Fibroblast of the aortic adventitia (primary cell): ENCODE results near the gene CELF5. TPM values are rescaled to one million over a fixed set of nuclear protein-coding genes. Genes with fewer than 3 reads are reported as not detected.

Source experiments
- DNase-seq: peaks from one replicate; pipeline ENCODE4 v3.0.0-alpha.2; 2010; ENCODE audit warnings: low read depth
- H3K4me3 ChIP-seq: 2 replicates; pipeline ENCODE4 v1.5.1; 2011; ENCODE audit warnings: low read depth, mild to moderate bottlenecking, control low read depth, low read length, moderate library complexity
- total RNA-seq: library from RNA; depleted of rRNA; stranded (reverse); fragments of >200 nt; gene quantifications from 2 replicates; pipeline ENCODE4 v1.2.3, GENCODE V29; 2012; ENCODE audit warnings: low replicate concordance
- TF ChIP-seq, protein P1 (sequence below): IDR thresholded peaks from 2 replicates; pipeline ENCODE4 v1.5.1; 2011; ENCODE audit warnings: mild to moderate bottlenecking, low read length, control low read depth, inconsistent platforms; ENCODE audit not compliant: insufficient read depth

CELF5 gene
- total RNA-seq, 1 donor = not detected

DNA sequence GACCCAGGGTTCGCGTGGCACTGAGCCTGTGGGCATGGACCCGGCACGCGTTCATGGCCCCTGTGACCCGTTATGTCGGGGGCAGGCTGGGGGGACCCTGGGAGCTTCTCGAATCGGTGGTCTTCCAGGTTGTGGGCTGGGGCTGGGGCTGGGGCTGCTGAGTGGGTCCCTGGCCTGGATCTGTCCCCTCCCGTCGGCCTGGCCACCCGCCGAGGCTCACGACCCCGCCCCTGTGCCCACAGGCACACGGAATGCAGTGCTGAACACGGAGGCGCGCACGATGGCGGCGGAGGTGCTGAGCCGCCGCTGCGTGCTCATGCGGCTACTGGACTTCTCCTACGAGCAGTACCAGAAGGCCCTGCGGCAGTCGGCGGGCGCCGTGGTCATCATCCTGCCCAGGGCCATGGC is 32.2 kb upstream of the CELF5 start:
- TF ChIP-seq, protein P1, sequence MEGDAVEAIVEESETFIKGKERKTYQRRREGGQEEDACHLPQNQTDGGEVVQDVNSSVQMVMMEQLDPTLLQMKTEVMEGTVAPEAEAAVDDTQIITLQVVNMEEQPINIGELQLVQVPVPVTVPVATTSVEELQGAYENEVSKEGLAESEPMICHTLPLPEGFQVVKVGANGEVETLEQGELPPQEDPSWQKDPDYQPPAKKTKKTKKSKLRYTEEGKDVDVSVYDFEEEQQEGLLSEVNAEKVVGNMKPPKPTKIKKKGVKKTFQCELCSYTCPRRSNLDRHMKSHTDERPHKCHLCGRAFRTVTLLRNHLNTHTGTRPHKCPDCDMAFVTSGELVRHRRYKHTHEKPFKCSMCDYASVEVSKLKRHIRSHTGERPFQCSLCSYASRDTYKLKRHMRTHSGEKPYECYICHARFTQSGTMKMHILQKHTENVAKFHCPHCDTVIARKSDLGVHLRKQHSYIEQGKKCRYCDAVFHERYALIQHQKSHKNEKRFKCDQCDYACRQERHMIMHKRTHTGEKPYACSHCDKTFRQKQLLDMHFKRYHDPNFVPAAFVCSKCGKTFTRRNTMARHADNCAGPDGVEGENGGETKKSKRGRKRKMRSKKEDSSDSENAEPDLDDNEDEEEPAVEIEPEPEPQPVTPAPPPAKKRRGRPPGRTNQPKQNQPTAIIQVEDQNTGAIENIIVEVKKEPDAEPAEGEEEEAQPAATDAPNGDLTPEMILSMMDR = no peak
- no peak for DNase-seq
- H3K4me3 ChIP-seq = no peak overlapping the region

DNA sequence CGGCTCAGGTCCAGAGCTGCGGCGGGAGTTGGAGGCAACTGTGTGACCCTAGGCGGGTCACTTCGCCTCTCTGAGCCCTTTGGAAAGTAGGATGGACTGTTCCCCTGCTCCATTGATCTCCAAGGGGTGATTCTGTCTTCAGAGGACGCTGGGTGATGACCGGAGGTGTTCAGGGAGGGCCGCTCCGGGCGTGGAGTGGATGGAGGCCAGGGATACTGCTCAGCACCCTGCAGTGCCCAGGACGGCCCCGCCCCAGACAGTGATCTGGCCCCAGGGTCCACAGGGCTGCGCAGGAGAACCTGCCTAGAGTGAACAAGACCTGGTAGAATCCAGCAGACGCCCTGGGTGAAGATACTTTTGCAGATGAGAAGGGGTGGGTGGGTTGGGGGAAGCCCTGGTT is 31.8 kb upstream of the CELF5 start:
- TF ChIP-seq, protein P1 = no peak
- H3K4me3 ChIP-seq = no peak overlapping the region
- DNase-seq = no peak

DNA sequence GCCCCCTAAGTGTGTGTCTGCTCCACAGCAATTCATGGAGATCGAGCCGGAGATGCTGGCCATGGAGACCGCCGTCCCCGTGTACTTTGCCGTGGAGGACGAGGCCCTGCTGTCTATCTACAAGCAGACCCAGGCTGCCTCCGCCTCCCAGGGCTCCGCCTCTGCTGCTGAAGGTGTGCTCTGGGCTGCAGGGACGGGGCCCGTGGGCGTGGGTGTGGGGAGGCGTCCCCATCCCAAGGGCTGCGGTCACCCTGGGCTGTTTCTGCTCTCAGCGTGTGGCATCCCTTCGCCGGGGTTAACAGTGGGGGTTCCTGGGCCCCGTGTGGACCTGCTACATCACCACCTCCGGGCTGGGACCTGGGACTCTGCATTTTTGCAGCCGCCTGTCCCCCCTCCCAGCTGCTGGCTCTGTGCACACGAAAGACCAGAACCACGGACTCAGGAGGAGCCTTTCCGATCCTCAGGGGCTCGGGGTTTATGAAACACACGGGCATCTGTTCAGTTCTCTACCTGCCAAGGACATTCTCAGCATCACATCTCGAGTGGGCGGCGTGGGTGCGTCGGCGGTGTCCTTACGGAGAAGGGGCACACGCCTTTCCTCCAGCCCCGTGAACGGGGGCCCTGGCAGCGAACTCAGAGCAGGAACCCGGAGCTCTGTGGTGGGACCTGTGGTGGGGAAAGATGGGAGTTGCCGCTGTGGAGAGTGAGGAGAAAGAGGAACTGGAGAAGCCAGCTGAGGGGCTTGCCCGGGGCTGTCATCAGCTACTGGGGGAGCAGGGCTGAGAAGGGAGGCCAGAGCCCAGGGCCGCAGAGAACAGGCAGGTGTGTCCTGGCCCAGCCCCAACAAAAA is 31.0 kb upstream of the CELF5 start:
- no peak for DNase-seq
- TF ChIP-seq, protein P1 = no peak

DNA sequence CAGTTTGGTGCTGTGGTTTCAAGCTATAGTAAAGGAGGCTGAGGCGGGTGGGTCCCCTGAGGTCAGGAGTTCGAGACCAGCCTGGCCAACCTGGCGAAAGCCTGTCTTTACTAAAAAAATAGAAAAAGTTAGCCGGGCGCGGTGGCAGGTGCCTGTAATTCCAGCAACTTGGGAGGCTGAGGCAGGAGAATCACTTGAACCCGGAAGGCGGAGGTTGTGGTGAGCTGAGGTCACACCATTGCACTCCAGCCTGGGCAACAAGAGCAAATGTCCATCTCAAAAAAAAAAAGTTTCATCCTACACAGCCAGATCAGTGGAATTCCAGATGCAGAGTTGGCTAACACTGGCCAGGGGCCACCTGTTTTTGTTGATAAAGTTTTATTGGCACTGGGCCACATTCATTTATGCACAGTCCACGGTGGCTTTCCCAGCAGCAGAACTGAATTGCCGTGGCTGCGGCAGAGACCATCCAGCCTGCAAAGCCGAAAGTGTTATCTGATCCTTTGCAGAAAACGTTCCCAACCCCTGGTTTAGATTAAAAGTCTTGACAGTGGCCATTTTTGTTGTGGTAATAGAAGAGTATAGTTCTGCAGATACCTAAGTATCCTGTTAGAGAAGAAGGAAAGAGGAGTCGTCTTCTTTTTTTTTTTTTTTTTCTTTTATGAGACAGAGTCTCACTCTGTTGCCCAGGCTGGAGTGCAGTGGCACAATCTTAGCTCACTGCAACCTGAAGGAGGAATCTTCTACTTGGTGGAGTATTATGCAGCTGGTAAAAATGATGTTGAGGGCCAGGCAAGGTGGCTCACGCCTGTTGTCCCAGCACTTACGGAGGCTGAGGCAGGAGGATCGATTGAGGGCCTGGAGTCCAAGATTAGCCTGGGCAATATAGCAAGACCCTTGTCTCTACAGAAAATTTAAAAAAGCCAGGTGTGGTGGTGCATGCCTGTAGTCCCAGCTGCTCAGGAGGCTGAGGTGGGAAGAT is 30.1 kb upstream of the CELF5 start:
- TF ChIP-seq, protein P1 = no peak
- DNase-seq = no peak
- no peak overlapping the region for H3K4me3 ChIP-seq

More for the DNA sequence above, 31.0 kb upstream of the CELF5 start:
- no peak overlapping the region for H3K4me3 ChIP-seq

DNA sequence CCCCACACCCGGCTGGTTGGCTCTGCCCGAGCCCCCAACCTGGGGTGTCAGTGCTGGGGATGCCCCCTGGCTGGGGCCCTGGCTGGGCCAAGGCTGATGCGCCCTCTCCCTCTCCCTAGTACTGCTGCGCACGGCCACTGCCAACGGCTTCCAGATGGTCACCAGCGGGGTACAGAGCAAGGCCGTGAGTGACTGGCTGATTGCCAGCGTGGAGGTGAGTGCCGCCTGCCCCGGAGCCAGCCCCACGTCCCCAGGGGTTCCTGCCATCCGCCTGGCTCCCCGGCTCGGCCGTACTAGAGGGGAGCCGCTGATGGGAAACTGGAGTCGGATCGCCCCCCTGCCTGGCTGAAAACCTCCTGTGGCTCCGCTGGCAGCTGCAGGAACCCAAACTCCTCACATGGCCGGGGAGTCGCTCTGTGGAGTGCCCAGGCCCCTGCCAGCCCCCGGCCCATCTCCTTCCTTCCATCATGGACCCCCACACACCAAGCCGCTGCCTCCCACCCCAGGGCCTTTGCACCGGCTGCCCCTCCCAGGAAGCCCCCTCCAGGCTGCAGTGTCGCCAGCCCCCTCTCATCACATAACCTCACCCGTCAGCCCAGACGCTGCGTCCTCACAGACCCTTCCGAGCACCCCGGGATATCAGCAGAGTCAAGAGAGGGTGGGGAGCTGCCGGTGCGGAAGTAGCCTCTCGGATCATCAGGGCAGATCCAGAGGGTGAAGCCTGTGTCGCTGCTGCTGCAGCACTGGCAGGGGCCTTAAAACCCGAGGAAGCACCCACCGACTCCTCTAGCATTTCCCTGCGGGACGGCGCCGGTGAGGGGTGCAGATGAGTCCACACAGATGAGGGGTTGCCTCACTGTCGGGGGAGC is 28.2 kb upstream of the CELF5 start:
- TF ChIP-seq, protein P1 = no peak
- H3K4me3 ChIP-seq = no peak overlapping the region
- DNase-seq = no peak

DNA sequence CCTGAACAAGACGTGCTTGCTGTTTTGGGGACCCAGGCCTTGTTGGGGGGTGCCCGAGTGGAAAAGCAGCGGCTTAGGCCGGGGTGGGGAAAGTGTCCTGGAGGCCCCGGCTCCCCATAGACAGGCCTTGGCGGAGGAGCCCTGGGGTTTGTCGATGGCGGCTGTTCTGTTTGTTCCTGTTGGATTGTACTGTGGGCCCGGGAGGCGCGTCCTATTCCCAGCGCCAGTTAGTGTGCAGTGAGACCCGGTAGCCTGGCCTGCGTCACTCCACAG is 27.6 kb upstream of the CELF5 start:
- H3K4me3 ChIP-seq = no peak overlapping the region
- TF ChIP-seq, protein P1 = no peak
- no peak for DNase-seq
